ENCODE measurements around the gene ALG14.
A peak's percentile ranks its signal among the peaks of the same experiment; 100 is the strongest.
"Not testable (repeated sequence)": the region's sequence is repeated elsewhere in the genome, so short reads cannot be mapped to it uniquely, and the experiment has no call there.

The ALG14 gene

GRCh38 chr1:94998748-94999147 is 74.0 kb downstream of the ALG14 start:
- TF ChIP-seq POLR2A (IDR thresholded peaks at IDR 0.05; ENCODE audit: low read depth, low read length), result no peak
- FAIRE-seq, result no peak
- DNase-seq (ENCODE audit: insufficient read length, low spot score), result no peak

- TF ChIP-seq POLR2A (IDR thresholded peaks at IDR 0.05; ENCODE audit: low read depth, low read length), result no peak
- FAIRE-seq (no peak), DNase-seq (ENCODE audit: insufficient read length, low spot score) (no peak)
Measured at GRCh38 chr1:94998114-94998513, 74.6 kb downstream of the ALG14 start.

DNA sequence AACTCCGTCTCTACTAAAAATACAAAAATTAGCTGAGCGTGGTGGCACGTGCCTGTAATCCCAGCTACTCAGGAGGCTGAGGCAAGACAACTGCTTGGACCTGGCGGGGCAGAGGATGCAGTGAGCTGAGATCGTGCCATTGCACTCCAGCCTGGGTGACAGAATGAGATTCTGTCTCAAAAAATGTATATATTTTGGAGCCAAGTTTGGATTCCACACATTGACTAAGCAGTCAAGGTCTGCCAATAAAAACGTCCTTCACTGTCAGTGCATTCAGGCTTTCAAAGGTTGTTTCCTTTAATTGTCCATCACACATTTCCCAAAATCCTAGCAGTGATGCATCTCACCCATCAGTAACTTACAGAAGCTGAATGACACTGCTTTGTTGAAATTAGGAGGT is 77.2 kb downstream of the ALG14 start:
- DNase-seq (ENCODE audit: insufficient read length, low spot score); FAIRE-seq: not testable (repeated sequence)

GRCh38 chr1:94994805-94995204 is 77.9 kb downstream of the ALG14 start:
- DNase-seq (ENCODE audit: insufficient read length, low spot score) (no peak), FAIRE-seq (no peak)
- no peak for TF ChIP-seq POLR2A (IDR thresholded peaks at IDR 0.05; ENCODE audit: low read depth, low read length)

GRCh38 chr1:94993931-94994645 is 78.7 kb downstream of the ALG14 start:
- no peak for TF ChIP-seq POLR2A (IDR thresholded peaks at IDR 0.05; ENCODE audit: low read depth, low read length)
- DNase-seq (ENCODE audit: insufficient read length, low spot score) (no peak), FAIRE-seq (no peak)

DNA sequence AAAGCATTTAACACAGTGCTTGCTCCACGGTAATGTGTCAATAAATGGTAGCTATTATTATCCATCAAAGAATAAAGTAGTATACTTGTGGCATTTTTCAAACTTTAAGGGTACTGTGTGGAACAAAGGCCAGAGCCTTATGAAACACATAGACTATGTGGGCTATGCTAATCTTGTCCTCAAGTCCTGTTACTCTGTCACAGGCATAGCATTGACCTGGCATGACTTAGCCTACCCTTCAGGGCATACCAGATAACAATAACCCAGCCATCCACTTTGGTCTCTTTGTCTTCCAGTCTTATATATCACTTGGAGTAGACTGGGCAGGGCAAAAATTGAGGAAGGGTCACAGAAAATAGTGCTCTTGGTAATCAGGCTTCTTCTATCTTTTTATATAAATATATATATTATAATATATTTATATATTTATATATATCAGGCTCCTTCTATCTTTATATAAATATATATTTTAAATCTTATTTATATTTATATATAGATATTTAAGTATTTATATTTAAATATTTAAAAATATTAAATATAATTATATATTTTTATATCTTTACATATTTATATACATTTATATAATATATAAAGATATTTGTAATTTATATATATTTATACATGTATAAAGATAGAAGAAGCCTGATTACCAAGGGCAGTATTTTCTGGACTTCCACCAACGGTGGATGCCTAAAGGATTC is 79.7 kb downstream of the ALG14 start:
- FAIRE-seq, result no peak
- DNase-seq (ENCODE audit: insufficient read length, low spot score), result no peak
- TF ChIP-seq POLR2A (IDR thresholded peaks at IDR 0.05; ENCODE audit: low read depth, low read length), result no peak

DNA sequence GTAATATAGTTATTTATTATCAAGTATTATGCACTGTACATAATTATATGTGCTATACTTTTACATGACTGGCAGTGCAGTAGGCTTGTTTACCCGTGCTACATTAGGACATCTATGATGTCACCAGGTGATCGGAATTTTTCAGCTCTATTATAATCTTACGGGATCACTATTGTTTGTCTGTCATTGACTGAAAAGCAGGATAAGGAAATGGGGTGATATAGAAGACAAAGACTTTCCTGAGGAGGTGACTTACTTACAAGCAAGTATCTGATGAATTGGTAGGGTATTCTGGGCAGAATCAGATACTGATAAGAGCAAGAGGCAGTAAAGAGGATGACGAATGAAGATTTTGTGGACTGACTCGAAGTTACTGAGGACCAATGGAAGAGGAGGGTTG is 80.6 kb downstream of the ALG14 start:
- no peak for TF ChIP-seq POLR2A (IDR thresholded peaks at IDR 0.05; ENCODE audit: low read depth, low read length)
- DNase-seq (ENCODE audit: insufficient read length, low spot score) (no peak), FAIRE-seq (no peak)

DNA sequence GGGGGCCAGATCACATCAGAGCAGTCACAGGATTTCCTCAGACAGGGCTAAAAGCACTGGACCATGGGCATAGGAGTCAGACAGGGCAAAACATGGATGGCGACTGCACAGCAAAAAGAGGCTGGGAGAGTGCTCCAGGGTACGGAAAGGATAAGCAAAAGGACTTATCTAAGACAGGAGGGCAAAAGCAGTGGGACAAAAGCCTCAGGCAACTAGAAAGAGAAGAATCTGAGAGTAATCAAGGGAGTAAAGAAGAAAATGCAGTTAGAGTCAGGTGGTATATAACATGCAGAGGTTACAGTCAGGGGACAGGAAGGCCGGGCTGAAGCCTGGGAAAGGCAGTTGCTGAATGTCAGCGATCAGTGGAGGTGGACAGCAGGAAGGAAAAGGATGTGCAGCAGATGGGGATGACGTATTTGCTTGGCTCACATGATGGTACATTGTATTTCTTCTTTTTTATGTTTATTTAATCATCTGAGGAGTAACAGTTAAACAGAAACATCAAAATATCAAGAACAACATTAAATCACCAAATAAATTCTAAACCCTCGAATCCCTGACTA is 82.8 kb downstream of the ALG14 start:
- no peak for FAIRE-seq
- TF ChIP-seq POLR2A (IDR thresholded peaks at IDR 0.05; ENCODE audit: low read depth, low read length), result no peak

GRCh38 chr1:94989398-94989797 is 83.4 kb downstream of the ALG14 start:
- FAIRE-seq, result no peak
- DNase-seq (ENCODE audit: insufficient read length, low spot score), result no peak
- TF ChIP-seq POLR2A (IDR thresholded peaks at IDR 0.05; ENCODE audit: low read depth, low read length), result no peak

More for the DNA sequence above, 82.8 kb downstream of the ALG14 start:
- DNase-seq (ENCODE audit: insufficient read length, low spot score), result no peak

- DNase-seq (ENCODE audit: insufficient read length, low spot score) (no peak), FAIRE-seq (no peak)
- TF ChIP-seq POLR2A (IDR thresholded peaks at IDR 0.05; ENCODE audit: low read depth, low read length), result no peak
Measured at GRCh38 chr1:94988356-94988755, 84.4 kb downstream of the ALG14 start.

- FAIRE-seq (no peak), DNase-seq (ENCODE audit: insufficient read length, low spot score) (no peak)
- TF ChIP-seq POLR2A (IDR thresholded peaks at IDR 0.05; ENCODE audit: low read depth, low read length), result no peak
Measured at GRCh38 chr1:94986783-94987182, 86.0 kb downstream of the ALG14 start.

DNA sequence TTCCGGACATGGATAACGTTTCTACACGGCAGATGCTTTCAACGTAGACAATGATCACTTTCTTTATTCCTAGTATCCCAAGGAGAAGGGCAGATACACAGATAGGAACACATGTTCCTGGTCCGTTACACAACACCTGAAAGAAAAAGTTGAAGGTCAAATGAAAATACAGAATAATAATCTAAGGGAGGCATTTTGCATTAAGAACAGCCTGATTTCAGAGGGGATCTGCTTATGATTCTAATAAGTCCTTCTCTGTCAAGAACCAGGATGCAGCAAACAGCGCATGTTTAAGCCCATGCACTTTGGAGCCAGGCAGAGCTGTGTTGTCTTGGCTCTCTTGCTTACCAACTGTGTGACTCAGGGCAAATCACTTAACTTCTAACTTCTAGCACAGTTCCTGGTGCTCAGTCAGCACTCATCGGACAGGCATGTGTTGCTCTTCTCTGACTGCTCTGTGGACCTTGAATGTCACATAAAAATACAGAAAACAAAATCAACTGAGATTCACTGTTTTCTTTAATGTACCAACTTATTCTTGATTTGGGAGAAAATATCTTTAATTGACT is 89.5 kb downstream of the ALG14 start:
- no peak for TF ChIP-seq POLR2A (IDR thresholded peaks at IDR 0.05; ENCODE audit: low read depth, low read length)
- peak; percentile 22 for DNase-seq (ENCODE audit: insufficient read length, low spot score)
- peak; percentile 76 for FAIRE-seq

DNA sequence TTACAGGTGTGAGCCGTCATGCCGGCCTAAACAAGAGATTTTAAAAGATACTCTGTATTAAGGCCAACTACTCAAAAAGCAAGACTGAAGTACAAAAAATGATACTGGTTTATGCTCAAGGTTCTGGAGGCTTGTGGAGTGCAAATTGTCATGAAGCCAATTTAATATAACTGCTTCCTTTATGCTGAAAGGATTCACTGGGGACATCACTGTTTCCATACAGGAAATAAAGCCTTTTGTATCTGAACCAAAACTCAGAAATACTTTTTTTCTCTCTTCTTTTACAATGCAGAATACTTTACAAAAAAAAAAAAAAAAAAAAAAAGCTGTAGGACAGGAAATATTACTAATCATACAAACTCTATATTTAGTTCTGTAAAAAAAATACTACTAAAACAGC is 90.4 kb downstream of the ALG14 start:
- TF ChIP-seq POLR2A (IDR thresholded peaks at IDR 0.05; ENCODE audit: low read depth, low read length), result no peak
- FAIRE-seq, result no peak

GRCh38 chr1:94981575-94981973 is 91.2 kb downstream of the ALG14 start:
- DNase-seq (ENCODE audit: insufficient read length, low spot score), result no peak
- no peak for FAIRE-seq
- no peak for TF ChIP-seq POLR2A (IDR thresholded peaks at IDR 0.05; ENCODE audit: low read depth, low read length)

More for the DNA sequence above, 90.4 kb downstream of the ALG14 start:
- DNase-seq (ENCODE audit: insufficient read length, low spot score), result no peak

All from H54 (cell line).